Activated naive CD8-positive, alpha-beta T cell treated with anti-CD3 and anti-CD28 coated beads, Interleukin-2, amount 50 U/mL, for 24 hours (primary cell): Measurements from ENCODE around the gene EXTL2.
"Not testable (repeated sequence)": the region's sequence is repeated elsewhere in the genome, so short reads cannot be mapped to it uniquely, and the experiment has no call there.

Experiments used
- ATAC-seq: fragments of 150-1000 bp; cut with Tn5 transposase; one replicate; pipeline ENCODE4 v1.10.0; 2021
- DNase-seq: peaks from one replicate; pipeline ENCODE4 v3.0.0; 2021
- H3K27ac Mint-ChIP-seq: one replicate; pipeline ENCODE4 v1.8.0; 2021; ENCODE audit warnings: mild to moderate bottlenecking, mixed read lengths
- H3K27me3 Mint-ChIP-seq: one replicate; pipeline ENCODE4 v1.8.0; 2021; ENCODE audit warnings: mixed read lengths
- H3K36me3 Mint-ChIP-seq: one replicate; pipeline ENCODE4 v1.8.0; 2021; ENCODE audit warnings: low read depth, mixed read lengths
- H3K4me1 Mint-ChIP-seq: one replicate; pipeline ENCODE4 v1.8.0; 2021; ENCODE audit warnings: mixed read lengths
- H3K4me3 Mint-ChIP-seq: one replicate; pipeline ENCODE4 v1.8.0; 2021; ENCODE audit warnings: mild to moderate bottlenecking, moderate library complexity, mixed read lengths
- H3K9me3 Mint-ChIP-seq: one replicate; pipeline ENCODE4 v1.8.0; 2021; ENCODE audit warnings: mixed read lengths

EXTL2 gene, protein sequence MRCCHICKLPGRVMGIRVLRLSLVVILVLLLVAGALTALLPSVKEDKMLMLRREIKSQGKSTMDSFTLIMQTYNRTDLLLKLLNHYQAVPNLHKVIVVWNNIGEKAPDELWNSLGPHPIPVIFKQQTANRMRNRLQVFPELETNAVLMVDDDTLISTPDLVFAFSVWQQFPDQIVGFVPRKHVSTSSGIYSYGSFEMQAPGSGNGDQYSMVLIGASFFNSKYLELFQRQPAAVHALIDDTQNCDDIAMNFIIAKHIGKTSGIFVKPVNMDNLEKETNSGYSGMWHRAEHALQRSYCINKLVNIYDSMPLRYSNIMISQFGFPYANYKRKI

GRCh38 chr1:100894603-100895539 lies at the start of gene EXTL2:
TSS of gene EXTL2 (minus strand) at chr1:100894842. CDS start at chr1:100888757, 6,085 bp downstream.
- peak within 1 kb of the TSS; percentile 98 for H3K27ac Mint-ChIP-seq
- peaks cover 58% of the 10 kb centered on the region for H3K4me1 Mint-ChIP-seq
- peak within 1 kb of the TSS; percentile 100 for H3K4me3 Mint-ChIP-seq
- no peaks in the 10 kb centered on the region for H3K27me3 Mint-ChIP-seq
- peaks cover 51% of the 10 kb centered on the region for H3K36me3 Mint-ChIP-seq
- ATAC-seq, result peak; percentile 38
- H3K9me3 Mint-ChIP-seq, result peaks cover 11% of the 10 kb centered on the region
- peak; percentile 82 for DNase-seq

- H3K9me3 Mint-ChIP-seq, result peaks cover 33% of the 10 kb centered on the region
- H3K4me3 Mint-ChIP-seq, result no peak overlapping the region
- H3K36me3 Mint-ChIP-seq, result peaks cover 90% of the 10 kb centered on the region
- H3K27me3 Mint-ChIP-seq, result peaks cover 3% of the 10 kb centered on the region
- H3K4me1 Mint-ChIP-seq, result peaks cover 47% of the 10 kb centered on the region
- no peak overlapping the region for H3K27ac Mint-ChIP-seq
- DNase-seq, result no peak
- ATAC-seq, result no peak
Observed at GRCh38 chr1:100943533-100943932, 48.9 kb upstream of the EXTL2 start.

GRCh38 chr1:100942304-100943046 lies 47.8 kb upstream of the EXTL2 start:
- Mint-ChIP-seq H3K4me1 (peaks cover 40% of the 10 kb centered on the region), H3K27ac (peak overlapping the region; percentile 99), H3K4me3 (no peak overlapping the region), H3K9me3 (peaks cover 24% of the 10 kb centered on the region), H3K27me3 (peaks cover 3% of the 10 kb centered on the region), H3K36me3 (peaks cover 90% of the 10 kb centered on the region)
- no peak for ATAC-seq
- no peak for DNase-seq

DNA sequence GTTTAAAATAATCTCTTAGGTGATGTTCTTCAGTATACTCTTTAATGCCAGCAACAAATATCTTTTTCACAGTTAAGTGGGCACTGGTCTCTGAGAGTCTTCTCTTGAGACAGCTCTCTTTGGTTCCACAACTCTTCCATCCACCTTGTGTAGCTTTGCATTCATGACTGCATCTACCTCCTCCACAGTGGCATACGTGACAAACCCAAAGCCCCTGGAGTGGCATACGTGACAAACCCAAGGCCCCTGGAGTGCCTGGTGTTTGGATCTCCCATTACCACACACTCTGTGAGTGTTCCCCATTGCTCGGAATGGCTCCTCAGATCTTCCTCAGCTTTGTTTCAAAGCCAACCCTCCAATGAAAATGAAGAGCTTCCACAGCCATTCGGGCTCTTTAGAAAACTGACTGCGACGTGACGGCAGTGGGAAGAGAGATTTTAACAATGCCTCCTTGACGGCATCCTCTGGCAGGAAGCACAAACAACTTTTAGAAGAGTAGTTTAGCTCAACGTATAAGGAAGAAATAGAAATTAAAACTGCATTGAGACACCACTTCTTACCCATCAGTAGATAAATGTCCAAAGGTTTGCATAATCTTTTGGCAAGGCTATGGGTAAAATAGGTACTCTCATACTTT lies 47.1 kb upstream of the EXTL2 start:
- DNase-seq (peak; percentile 18), ATAC-seq (peak; percentile 70)
- peak overlapping the region; percentile 24 for H3K4me3 Mint-ChIP-seq
- H3K27me3 Mint-ChIP-seq, result peaks cover 3% of the 10 kb centered on the region
- peak overlapping the region; percentile 99 for H3K27ac Mint-ChIP-seq
- peaks cover 36% of the 10 kb centered on the region for H3K4me1 Mint-ChIP-seq
- H3K9me3 Mint-ChIP-seq, result peaks cover 17% of the 10 kb centered on the region
- peaks cover 89% of the 10 kb centered on the region for H3K36me3 Mint-ChIP-seq

- Mint-ChIP-seq H3K36me3 (peaks cover 89% of the 10 kb centered on the region), H3K27ac (peak overlapping the region; percentile 99), H3K4me1 (peaks cover 40% of the 10 kb centered on the region), H3K9me3 (peaks cover 13% of the 10 kb centered on the region), H3K4me3 (peak overlapping the region; percentile 77), H3K27me3 (peaks cover 3% of the 10 kb centered on the region)
- ATAC-seq, result peak; percentile 84
- peak; percentile 47 for DNase-seq
Observed at GRCh38 chr1:100941098-100941527, 46.5 kb upstream of the EXTL2 start.

DNA sequence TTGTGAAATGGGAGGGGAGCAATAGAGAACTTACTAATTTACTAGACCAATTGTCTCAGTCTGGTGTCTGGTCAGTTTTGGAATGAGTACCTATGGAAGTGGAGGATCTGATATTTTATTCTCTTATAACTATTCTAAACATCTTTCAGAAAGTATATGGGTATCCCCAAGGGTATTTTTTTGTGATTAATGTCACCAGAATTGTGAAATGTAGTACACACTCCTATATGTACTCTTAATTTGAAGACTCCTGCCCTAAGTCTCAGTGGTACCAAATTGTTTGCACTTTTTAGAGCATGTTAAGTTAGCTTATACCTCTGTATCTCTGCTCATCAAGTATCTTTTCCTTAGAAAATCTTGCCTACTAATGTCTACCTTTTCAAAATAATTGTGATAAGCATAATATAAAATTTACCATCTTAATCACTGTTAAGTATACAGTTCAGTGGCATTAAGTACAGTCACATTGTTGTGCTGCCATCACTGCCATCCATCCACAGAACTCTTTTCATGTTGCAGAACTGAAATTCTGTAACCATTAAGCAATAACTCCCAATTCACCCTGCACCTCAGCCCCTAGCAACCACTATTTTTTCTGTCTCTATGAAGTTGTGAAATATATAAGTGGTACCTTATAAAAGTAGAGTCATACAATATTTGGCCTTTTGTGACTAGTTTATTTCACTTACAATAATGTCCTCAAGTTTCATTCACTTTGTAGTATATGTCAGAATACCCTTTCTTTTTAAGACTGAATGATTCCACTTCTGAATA lies 41.7 kb upstream of the EXTL2 start:
- Mint-ChIP-seq H3K36me3 (peaks cover 88% of the 10 kb centered on the region), H3K4me1 (peaks cover 49% of the 10 kb centered on the region), H3K27ac (no peak overlapping the region), H3K27me3 (peaks cover 3% of the 10 kb centered on the region), H3K9me3 (peaks cover 22% of the 10 kb centered on the region), H3K4me3 (no peak overlapping the region)
- ATAC-seq, result no peak
- no peak for DNase-seq

- not testable (repeated sequence) for ATAC-seq, H3K4me3 Mint-ChIP-seq, DNase-seq, H3K27ac Mint-ChIP-seq, H3K27me3 Mint-ChIP-seq
- peaks cover 19% of the 10 kb centered on the region for H3K9me3 Mint-ChIP-seq
- H3K36me3 Mint-ChIP-seq, result peaks cover 85% of the 10 kb centered on the region
- peaks cover 64% of the 10 kb centered on the region for H3K4me1 Mint-ChIP-seq
Observed at GRCh38 chr1:100933555-100933954, 38.9 kb upstream of the EXTL2 start.

DNA sequence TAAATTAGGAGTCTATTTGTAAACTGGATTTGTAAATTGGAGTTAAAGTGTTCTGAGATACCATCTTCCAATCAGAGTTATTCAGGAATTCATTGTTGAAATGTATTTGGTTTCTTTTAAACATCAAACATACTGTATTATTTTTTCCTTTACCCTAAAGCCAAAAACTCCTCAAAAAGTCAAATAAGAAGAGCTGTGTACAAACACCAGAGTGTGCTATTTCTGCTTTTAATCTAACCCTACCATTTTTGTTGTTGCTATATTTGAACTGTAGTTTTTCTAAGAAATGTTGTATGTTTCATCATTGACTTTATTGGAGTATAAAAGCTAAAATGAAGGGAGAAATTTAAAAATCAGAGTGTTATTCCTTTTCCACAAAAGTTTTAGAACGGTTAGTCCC lies 37.1 kb upstream of the EXTL2 start:
- peak overlapping the region; percentile 43 for H3K27ac Mint-ChIP-seq
- no peak overlapping the region for H3K4me3 Mint-ChIP-seq
- peaks cover 19% of the 10 kb centered on the region for H3K9me3 Mint-ChIP-seq
- DNase-seq (no peak), ATAC-seq (no peak)
- H3K27me3 Mint-ChIP-seq, result no peaks in the 10 kb centered on the region
- H3K4me1 Mint-ChIP-seq, result peaks cover 63% of the 10 kb centered on the region
- peaks cover 68% of the 10 kb centered on the region for H3K36me3 Mint-ChIP-seq

DNA sequence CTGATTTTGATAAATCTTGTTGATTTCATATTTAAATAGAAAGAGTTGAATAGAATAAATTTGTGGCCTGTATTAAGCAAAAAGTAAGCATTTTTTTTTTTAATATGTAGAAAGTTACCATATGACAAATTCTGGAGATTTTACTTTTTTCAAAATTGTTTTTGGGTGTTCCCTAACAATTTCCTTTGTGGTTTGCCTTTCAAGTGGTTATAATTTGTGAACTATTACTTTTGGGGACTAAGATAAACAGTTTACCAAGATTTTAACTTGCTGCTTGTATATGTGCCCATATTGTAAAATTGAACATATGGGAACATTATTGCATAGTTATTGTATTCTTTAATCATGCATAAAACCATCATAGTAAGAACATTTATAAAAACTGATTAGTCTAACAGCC lies 35.9 kb upstream of the EXTL2 start:
- Mint-ChIP-seq H3K27ac (no peak overlapping the region), H3K4me3 (no peak overlapping the region), H3K9me3 (peaks cover 21% of the 10 kb centered on the region), H3K27me3 (no peaks in the 10 kb centered on the region), H3K36me3 (peaks cover 56% of the 10 kb centered on the region), H3K4me1 (peaks cover 55% of the 10 kb centered on the region)
- no peak for ATAC-seq
- no peak for DNase-seq

- Mint-ChIP-seq H3K4me1 (peaks cover 56% of the 10 kb centered on the region), H3K36me3 (peaks cover 33% of the 10 kb centered on the region), H3K4me3 (no peak overlapping the region), H3K27ac (no peak overlapping the region), H3K27me3 (no peaks in the 10 kb centered on the region), H3K9me3 (peaks cover 22% of the 10 kb centered on the region)
- ATAC-seq (no peak), DNase-seq (no peak)
Observed at GRCh38 chr1:100928128-100928527, 33.5 kb upstream of the EXTL2 start.

GRCh38 chr1:100927276-100927675 lies 32.6 kb upstream of the EXTL2 start:
- DNase-seq (peak; percentile 22), ATAC-seq (peak; percentile 88)
- no peak overlapping the region for H3K27ac Mint-ChIP-seq
- H3K4me1 Mint-ChIP-seq, result peaks cover 58% of the 10 kb centered on the region
- H3K9me3 Mint-ChIP-seq, result peaks cover 18% of the 10 kb centered on the region
- H3K27me3 Mint-ChIP-seq, result no peaks in the 10 kb centered on the region
- H3K36me3 Mint-ChIP-seq, result peaks cover 32% of the 10 kb centered on the region
- no peak overlapping the region for H3K4me3 Mint-ChIP-seq

DNA sequence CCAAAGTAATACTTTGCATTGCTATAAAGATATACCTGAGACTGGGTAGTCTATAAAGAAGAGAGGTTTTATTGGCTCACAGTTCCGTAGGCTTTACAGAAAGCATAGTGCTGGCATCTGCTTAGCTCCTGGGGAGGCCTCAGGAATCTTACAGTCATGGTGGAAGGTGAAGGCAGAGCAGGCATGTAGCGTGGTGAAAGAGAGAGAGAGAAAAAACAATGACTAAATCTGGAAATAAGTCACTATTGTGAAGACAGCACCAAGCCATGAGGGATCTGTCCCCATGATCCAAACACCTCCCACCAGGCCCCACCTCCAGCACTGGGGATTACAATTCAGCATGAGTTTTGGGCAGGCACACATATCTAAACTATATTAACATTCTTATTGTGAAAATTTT lies 31.6 kb upstream of the EXTL2 start:
- ATAC-seq, result no peak
- H3K4me1 Mint-ChIP-seq, result peaks cover 53% of the 10 kb centered on the region
- H3K36me3 Mint-ChIP-seq, result peaks cover 24% of the 10 kb centered on the region
- no peak overlapping the region for H3K4me3 Mint-ChIP-seq
- H3K27ac Mint-ChIP-seq, result no peak overlapping the region
- no peak for DNase-seq
- H3K9me3 Mint-ChIP-seq, result peaks cover 11% of the 10 kb centered on the region
- no peaks in the 10 kb centered on the region for H3K27me3 Mint-ChIP-seq

DNA sequence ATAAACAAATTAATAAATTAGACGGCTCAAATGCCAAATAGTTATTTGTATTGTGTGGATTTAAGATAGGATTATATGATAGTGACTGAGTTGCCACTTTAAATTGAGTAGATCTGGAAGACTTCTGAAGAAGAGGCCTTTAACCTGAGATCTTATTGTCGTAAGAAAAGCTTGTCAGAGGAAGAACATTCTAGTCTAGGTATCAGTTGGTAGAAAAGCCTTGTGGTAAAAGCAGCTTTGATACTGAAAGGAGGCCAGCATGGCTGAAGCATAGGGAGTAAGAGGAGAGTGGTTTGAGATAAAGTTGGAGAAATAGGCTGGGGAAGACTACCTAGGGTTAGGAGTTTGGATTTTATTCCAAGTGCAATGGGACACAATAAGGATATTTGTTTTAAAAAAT lies 30.3 kb upstream of the EXTL2 start:
- Mint-ChIP-seq H3K27me3 (no peaks in the 10 kb centered on the region), H3K9me3 (peaks cover 9% of the 10 kb centered on the region), H3K4me1 (peaks cover 48% of the 10 kb centered on the region), H3K4me3 (no peak overlapping the region), H3K27ac (peak overlapping the region; percentile 49), H3K36me3 (peaks cover 23% of the 10 kb centered on the region)
- DNase-seq (no peak), ATAC-seq (no peak)
